B cell (primary cell): ENCODE measurements around the gene ANKRD10. TPM values are rescaled to one million over a fixed set of nuclear protein-coding genes. Genes with fewer than 3 reads are reported as not detected.

Experiments
- ATAC-seq: fragments of 200-7000 bp; cut with Tn5 transposase; one replicate; pipeline ENCODE4 v1.10.0; 2021; ENCODE audit warnings: low read depth, mild to moderate bottlenecking, moderate number of reproducible peaks, moderate library complexity
- CTCF ChIA-PET: fragments of 350-600 bp; sonication (Branson Sonifier 250); formaldehyde crosslinking; loops from one replicate; lab custom pipeline; 2021; ENCODE audit warnings: antibody characterized with exemption, inconsistent platforms; lab: Charles Lee
- POLR2A ChIA-PET: fragments of 350-600 bp; sonication (Branson Sonifier 250); formaldehyde crosslinking; loops from one replicate; lab custom pipeline; 2021; ENCODE audit warnings: antibody characterized with exemption; lab: Charles Lee
- DNase-seq: peaks from one replicate; pipeline ENCODE4 v3.0.0; 2013
- H2AFZ ChIP-seq: 2 replicates; pipeline ENCODE4 v1.6.1; 2012; ENCODE audit warnings: mild to moderate bottlenecking, low read depth, low read length; ENCODE audit not compliant: insufficient read depth, poor library complexity, severe bottlenecking
- H3K27ac ChIP-seq, 2 donors: 1 replicate in 1 of 2; 2 replicates in 1 of 2; pipeline ENCODE4 v1.5.1; 2012 to 2013; ENCODE audit warnings: low read length in 2 of 2, mild to moderate bottlenecking in 2 of 2, moderate library complexity in 1 of 2
- H3K27me3 ChIP-seq, 4 experiments: fragments of 200-600 bp in 1 of 4; sonication (generic) in 1 of 4; replicated peaks in 1 of 4; 1 replicate in 2 of 4; 2 replicates in 2 of 4; pipeline versions ENCODE4 v1.6.1 to v1.7.0; 2013 to 2016; ENCODE audit warnings: low read length in 3 of 4, mild to moderate bottlenecking in 2 of 4, mixed read lengths in 1 of 4, moderate library complexity in 1 of 4; ENCODE audit not compliant: insufficient read depth in 4 of 4, control insufficient read depth in 3 of 4; ENCODE audit errors: control extremely low read depth in 1 of 4
- H3K36me3 ChIP-seq, 2 experiments: replicated peaks in 1 of 2; 1 replicate in 1 of 2; 2 replicates in 1 of 2; pipeline versions ENCODE4 v1.6.1 to v1.7.1; 2013; ENCODE audit warnings: low read length in 1 of 2; ENCODE audit not compliant: insufficient read depth in 2 of 2, control insufficient read depth in 1 of 2; ENCODE audit errors: control extremely low read depth in 1 of 2, extremely low read depth in 1 of 2
- H3K4me1 ChIP-seq, 2 donors: fragments of 200-600 bp in 1 of 2; sonication (generic) in 1 of 2; 1 replicate in 1 of 2; 2 replicates in 1 of 2; pipeline versions ENCODE4 v1.5.1 to v1.6.1; 2013 to 2017; ENCODE audit warnings: low read length in 2 of 2; ENCODE audit not compliant: control insufficient read depth in 2 of 2, insufficient read depth in 2 of 2
- H3K4me2 ChIP-seq: replicated peaks from 2 replicates; pipeline ENCODE3; 2012; ENCODE audit warnings: mild to moderate bottlenecking, low read depth, low read length; ENCODE audit not compliant: poor library complexity, severe bottlenecking
- H3K4me3 ChIP-seq, 5 experiments: fragments of 200-600 bp in 1 of 5; sonication (generic) in 1 of 5; 1 replicate in 3 of 5; 2 replicates in 2 of 5; pipeline versions ENCODE4 v1.5.1 to v1.7.0; 2011 to 2016; ENCODE audit warnings: low read length in 4 of 5, mild to moderate bottlenecking in 4 of 5, low read depth in 2 of 5, control low read depth in 1 of 5, moderate library complexity in 1 of 5; ENCODE audit not compliant: insufficient read depth in 1 of 5; ENCODE audit errors: control extremely low read depth in 1 of 5, extremely low read depth in 1 of 5
- H3K79me2 ChIP-seq: fragments of 200-600 bp; sonication (generic); one replicate; pipeline ENCODE4 v1.6.0; 2016; ENCODE audit warnings: low read length; ENCODE audit not compliant: control insufficient read depth, insufficient read depth
- H3K9ac ChIP-seq: fragments of 200-600 bp; sonication (generic); 2 replicates; pipeline ENCODE4 v1.6.1; 2017; ENCODE audit warnings: mild to moderate bottlenecking, low read length, moderate library complexity
- H3K9me3 ChIP-seq, 3 donors: one replicate each; pipeline versions ENCODE4 v1.6.1 to v1.7.1; 2013; ENCODE audit warnings: low read length in 2 of 3; ENCODE audit not compliant: control insufficient read depth in 2 of 3, insufficient read depth in 1 of 3; ENCODE audit errors: control extremely low read depth in 1 of 3
- H4K20me1 ChIP-seq: 2 replicates; pipeline ENCODE4 v1.6.0; 2012; ENCODE audit warnings: mild to moderate bottlenecking, low read length; ENCODE audit not compliant: insufficient read depth, control insufficient read depth, poor library complexity, severe bottlenecking
- H3K27ac Mint-ChIP-seq: one replicate; pipeline ENCODE4 v1.8.0; 2021; ENCODE audit warnings: mixed read lengths
- H3K27me3 Mint-ChIP-seq: one replicate; pipeline ENCODE4 v1.8.0; 2021; ENCODE audit warnings: mixed read lengths
- H3K4me1 Mint-ChIP-seq: one replicate; pipeline ENCODE4 v1.8.0; 2021; ENCODE audit warnings: mixed read lengths
- H3K4me3 Mint-ChIP-seq: one replicate; pipeline ENCODE4 v1.8.0; 2021; ENCODE audit warnings: mixed read lengths
- H3K9me3 Mint-ChIP-seq: one replicate; pipeline ENCODE4 v1.8.0; 2022; ENCODE audit warnings: mixed read lengths; ENCODE audit not compliant: insufficient read depth
- EZH2 ChIP-seq: IDR thresholded peaks from 2 replicates; pipeline ENCODE4 v1.6.1; 2012; ENCODE audit warnings: borderline replicate concordance, low read depth, mild to moderate bottlenecking, moderate library complexity, low read length; ENCODE audit not compliant: insufficient read depth, poor library complexity, severe bottlenecking
- WGBS: methylation state at CpG from one replicate; pipeline ENCODE4 v1.1.5; 2013; ENCODE audit warnings: missing lambda C conversion rate; ENCODE audit not compliant: insufficient coverage; 5-methylcytosine and 5-hydroxymethylcytosine counted together
- intact Hi-C: fragments of 100-400 bp; cut with micrococcal nuclease; formaldehyde crosslinking; loops from one replicate; pipeline ENCODE4 v1.10.0; 2022
- polyA plus RNA-seq: library from polyadenylated mRNA; depleted of rRNA; stranded (reverse); fragments of >200 nt; gene quantifications from 2 replicates; pipeline ENCODE4 v1.2.3, GENCODE V29; 2012
- total RNA-seq, 2 donors: library from RNA; stranded (reverse); fragments of 120-200 nt in 1 of 2; gene quantifications; 1 replicate in 1 of 2; 2 replicates in 1 of 2; pipeline versions ENCODE4 v1.2.3 to v1.2.4, GENCODE V29; 2013 to 2022
- TF ChIP-seq, protein P1 (sequence below): fragments of 200-600 bp; IDR thresholded peaks from one replicate; pipeline ENCODE4 v1.8.0; 2022; ENCODE audit warnings: antibody characterized with exemption, mild to moderate bottlenecking

ANKRD10 gene
- total and polyA plus RNA-seq, 2 donors (not counting 1 experiment from before 2014, with no cell fraction given), result 142 to 256 TPM

- ATAC-seq, result no peak
- Histone ChIP-seq H3K4me2 (peak overlapping the region; percentile 79), H3K79me2 (peaks cover 24% of the 10 kb centered on the region), H2AFZ (no peak overlapping the region), H3K36me3 (no peaks in the 10 kb centered on the region), H3K4me1 (peaks cover 38 to 41% of the 10 kb centered on the region in 2 donors), H4K20me1 (peaks cover 22% of the 10 kb centered on the region), H3K27me3 (no peaks in the 10 kb centered on the region), H3K27ac (peak overlapping the region; percentile 72 to 97), H3K4me3 (peak overlapping the region in 1 of 5 experiments; percentile 95), H3K9me3 (no peaks in the 10 kb centered on the region), H3K9ac (peak overlapping the region; percentile 96)
- no peak for TF ChIP-seq EZH2
- TF ChIP-seq, protein P1, sequence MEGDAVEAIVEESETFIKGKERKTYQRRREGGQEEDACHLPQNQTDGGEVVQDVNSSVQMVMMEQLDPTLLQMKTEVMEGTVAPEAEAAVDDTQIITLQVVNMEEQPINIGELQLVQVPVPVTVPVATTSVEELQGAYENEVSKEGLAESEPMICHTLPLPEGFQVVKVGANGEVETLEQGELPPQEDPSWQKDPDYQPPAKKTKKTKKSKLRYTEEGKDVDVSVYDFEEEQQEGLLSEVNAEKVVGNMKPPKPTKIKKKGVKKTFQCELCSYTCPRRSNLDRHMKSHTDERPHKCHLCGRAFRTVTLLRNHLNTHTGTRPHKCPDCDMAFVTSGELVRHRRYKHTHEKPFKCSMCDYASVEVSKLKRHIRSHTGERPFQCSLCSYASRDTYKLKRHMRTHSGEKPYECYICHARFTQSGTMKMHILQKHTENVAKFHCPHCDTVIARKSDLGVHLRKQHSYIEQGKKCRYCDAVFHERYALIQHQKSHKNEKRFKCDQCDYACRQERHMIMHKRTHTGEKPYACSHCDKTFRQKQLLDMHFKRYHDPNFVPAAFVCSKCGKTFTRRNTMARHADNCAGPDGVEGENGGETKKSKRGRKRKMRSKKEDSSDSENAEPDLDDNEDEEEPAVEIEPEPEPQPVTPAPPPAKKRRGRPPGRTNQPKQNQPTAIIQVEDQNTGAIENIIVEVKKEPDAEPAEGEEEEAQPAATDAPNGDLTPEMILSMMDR, result no peak
- WGBS, result no CpG with 5 or more reads among the region's 9 CpGs
- POLR2A ChIA-PET, result no interaction called here
- CTCF ChIA-PET, result no interaction called here
- Mint-ChIP-seq H3K27ac (peak overlapping the region; percentile 53), H3K4me3 (peak overlapping the region; percentile 60), H3K4me1 (peaks cover 45% of the 10 kb centered on the region), H3K27me3 (peaks cover 3% of the 10 kb centered on the region), H3K9me3 (no peaks in the 10 kb centered on the region)
- intact Hi-C loops, result loop anchor here (5.0 to 10.0 kb wide), 3 partner anchors 272 to 444 kb away; no protein-coding TSS in a partner anchor
- DNase-seq, result peak; percentile 44
Observed at GRCh38 chr13:110916301-110917142, 1.7 kb upstream of the ANKRD10 start.

GRCh38 chr13:110915874-110916206 lies 971 bp upstream of the ANKRD10 start:
- no peaks in the 10 kb centered on the region for H3K9me3 ChIP-seq
- H3K9ac ChIP-seq, result peak overlapping the region; percentile 96
- peak overlapping the region; percentile 72 to 97 for H3K27ac ChIP-seq
- peaks cover 33 to 42% of the 10 kb centered on the region in 2 donors for H3K4me1 ChIP-seq
- no peaks in the 10 kb centered on the region for H3K9me3 Mint-ChIP-seq
- ATAC-seq, result no peak
- no peaks in the 10 kb centered on the region for H3K27me3 ChIP-seq
- 1% methylated on average over 10 of the region's 12 CpGs for WGBS
- peak overlapping the region; percentile 84 for H3K4me3 Mint-ChIP-seq
- peaks cover 29% of the 10 kb centered on the region for H4K20me1 ChIP-seq
- H3K27ac Mint-ChIP-seq, result peak overlapping the region; percentile 98
- H3K79me2 ChIP-seq, result peaks cover 30% of the 10 kb centered on the region
- H2AFZ ChIP-seq, result peak overlapping the region; percentile 89
- H3K27me3 Mint-ChIP-seq, result no peaks in the 10 kb centered on the region
- no peaks in the 10 kb centered on the region for H3K36me3 ChIP-seq
- ChIA-PET POLR2A (interaction anchor here (1.0 to 1.6 kb wide), 4 partner anchors 12 to 269 kb away, joined by 3 to 14 read pairs (median 8); no protein-coding TSS in a partner anchor), CTCF (interaction anchor here (0.6 to 2.9 kb wide), 15 partner anchors 9 to 460 kb away, joined by 3 to 23 read pairs (median 4); no protein-coding TSS in a partner anchor)
- H3K4me3 ChIP-seq, result peak overlapping the region; percentile 74 to 96 (median 95)
- peaks cover 44% of the 10 kb centered on the region for H3K4me1 Mint-ChIP-seq
- no peak for DNase-seq
- intact Hi-C loops, result loop anchor here (1.0 to 10.0 kb wide), 9 partner anchors 201 to 1129 kb away; partner anchors contain the start of gene IRS2
- TF ChIP-seq, protein P1, result no peak
- no peak for TF ChIP-seq EZH2
- H3K4me2 ChIP-seq, result peak overlapping the region; percentile 79
